ENCODE measurements around the gene PRDM15.

DNA sequence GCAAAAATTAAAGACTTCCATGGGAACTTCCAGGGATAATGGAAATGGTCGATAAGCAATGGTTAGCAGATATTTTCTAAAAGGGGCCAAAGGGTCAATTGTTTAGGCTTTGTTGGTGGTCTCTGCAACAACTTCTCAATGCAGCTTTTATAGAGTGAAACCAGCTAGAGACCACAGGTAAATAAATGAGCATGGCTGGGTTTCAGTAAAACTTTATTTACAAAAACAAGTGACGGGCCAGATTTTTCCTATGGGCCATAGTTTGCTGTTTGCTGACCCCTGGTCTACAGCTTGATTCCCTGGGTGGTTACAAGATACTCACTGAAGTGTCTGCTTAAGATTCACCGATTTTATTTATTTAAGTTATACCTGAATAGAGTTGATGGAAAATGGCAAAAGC, 22.6 kb upstream of the PRDM15 start:
- TF ChIP-seq, protein P1, sequence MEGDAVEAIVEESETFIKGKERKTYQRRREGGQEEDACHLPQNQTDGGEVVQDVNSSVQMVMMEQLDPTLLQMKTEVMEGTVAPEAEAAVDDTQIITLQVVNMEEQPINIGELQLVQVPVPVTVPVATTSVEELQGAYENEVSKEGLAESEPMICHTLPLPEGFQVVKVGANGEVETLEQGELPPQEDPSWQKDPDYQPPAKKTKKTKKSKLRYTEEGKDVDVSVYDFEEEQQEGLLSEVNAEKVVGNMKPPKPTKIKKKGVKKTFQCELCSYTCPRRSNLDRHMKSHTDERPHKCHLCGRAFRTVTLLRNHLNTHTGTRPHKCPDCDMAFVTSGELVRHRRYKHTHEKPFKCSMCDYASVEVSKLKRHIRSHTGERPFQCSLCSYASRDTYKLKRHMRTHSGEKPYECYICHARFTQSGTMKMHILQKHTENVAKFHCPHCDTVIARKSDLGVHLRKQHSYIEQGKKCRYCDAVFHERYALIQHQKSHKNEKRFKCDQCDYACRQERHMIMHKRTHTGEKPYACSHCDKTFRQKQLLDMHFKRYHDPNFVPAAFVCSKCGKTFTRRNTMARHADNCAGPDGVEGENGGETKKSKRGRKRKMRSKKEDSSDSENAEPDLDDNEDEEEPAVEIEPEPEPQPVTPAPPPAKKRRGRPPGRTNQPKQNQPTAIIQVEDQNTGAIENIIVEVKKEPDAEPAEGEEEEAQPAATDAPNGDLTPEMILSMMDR (IDR thresholded peaks at IDR 0.05), result no peak
- no peak for TF ChIP-seq POLR2AphosphoS5 (IDR thresholded peaks at IDR 0.05; ENCODE audit: low read depth, low read length)
